Bronchial epithelial cell (primary cell): ENCODE measurements around the gene ZNF837. TPM values are rescaled to one million over a fixed set of nuclear protein-coding genes. Genes with fewer than 3 reads are reported as not detected.

Source experiments
- DNase-seq: peaks from one replicate; pipeline ENCODE4 v3.0.0-alpha.2; 2010; ENCODE audit warnings: low read depth
- FAIRE-seq: peaks from 2 replicates; lab custom pipeline; 2011; peaks lifted over from hg19 to GRCh38; lab: Jason Lieb, UNC
- H3K27me3 ChIP-seq: 2 replicates; pipeline ENCODE4 v1.5.1; 2011; ENCODE audit warnings: low read length; ENCODE audit not compliant: control insufficient read depth, insufficient read depth
- H3K36me3 ChIP-seq: 2 replicates; pipeline ENCODE4 v1.5.1; 2011; ENCODE audit warnings: low read length; ENCODE audit not compliant: control insufficient read depth, insufficient read depth
- H3K4me3 ChIP-seq: 2 replicates; pipeline ENCODE4 v1.5.1; 2011; ENCODE audit warnings: mild to moderate bottlenecking, low read depth, low read length, control low read depth
- CTCF ChIP-seq: IDR thresholded peaks from 2 replicates; pipeline ENCODE4 v1.5.1; 2011; ENCODE audit warnings: mild to moderate bottlenecking, moderate library complexity, low read length, control low read depth, inconsistent platforms; ENCODE audit not compliant: insufficient read depth, severe bottlenecking
- total RNA-seq: library from RNA; depleted of rRNA; stranded (reverse); fragments of >200 nt; gene quantifications from 2 replicates; pipeline ENCODE4 v1.2.1, GENCODE V29; 2014

Gene ZNF837
- total RNA-seq, 1 donor from 2014 or later: 2.4 TPM

GRCh38 chr19:58386576-58387337, 5.9 kb upstream of the ZNF837 start, which contains the start of gene RPS5:
RPS5 (plus strand) TSS chr19:58387269; CDS start chr19:58388138, 869 bp downstream.
- TF ChIP-seq CTCF: no peak
- Histone ChIP-seq H3K4me3 (peak within 1 kb of the TSS; percentile 59), H3K27me3 (no peaks in the 10 kb centered on the region), H3K36me3 (peaks cover 12% of the 10 kb centered on the region)
- peak; percentile 97 for DNase-seq
- peak; percentile 89 for FAIRE-seq

DNA sequence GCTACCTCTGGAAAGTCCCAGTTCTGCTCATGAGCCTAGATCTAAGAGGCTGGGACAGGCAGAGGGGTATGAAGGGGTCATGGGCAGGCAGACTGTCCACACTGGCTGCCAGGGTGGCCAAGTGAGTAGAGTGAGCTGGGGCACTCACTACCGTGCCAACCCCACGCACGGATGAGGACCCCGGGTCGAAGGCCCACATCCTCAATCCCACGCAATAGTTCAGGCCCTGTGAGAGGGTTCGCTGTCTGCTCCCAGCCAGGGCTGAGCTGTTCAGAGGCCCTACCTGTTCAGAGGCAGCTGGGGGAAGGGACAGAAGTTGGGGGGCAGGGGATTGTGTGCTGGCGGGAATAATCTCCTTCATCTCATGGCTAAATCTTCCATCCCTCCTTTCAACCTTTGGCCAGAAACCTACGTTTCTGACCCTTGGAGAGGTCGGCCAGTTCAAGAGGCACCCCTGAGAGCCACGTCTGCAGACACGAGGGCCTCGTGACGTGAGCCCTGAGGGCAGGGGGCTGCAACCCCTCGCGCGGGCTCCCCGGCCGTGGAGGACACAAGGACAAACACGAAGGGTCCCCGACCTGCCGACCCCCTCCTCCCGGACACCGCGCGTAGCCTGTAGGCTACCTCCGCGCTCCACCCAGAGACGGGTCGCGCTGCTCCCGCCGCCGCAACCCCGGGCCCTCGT, 5.2 kb upstream of the ZNF837 start:
- no peaks in the 10 kb centered on the region for H3K27me3 ChIP-seq
- peak overlapping the region; percentile 59 for H3K4me3 ChIP-seq
- TF ChIP-seq CTCF: no peak
- no peak for DNase-seq
- FAIRE-seq: no peak
- H3K36me3 ChIP-seq: peaks cover 10% of the 10 kb centered on the region

GRCh38 chr19:58385313-58385890, 4.6 kb upstream of the ZNF837 start:
- FAIRE-seq (no peak), DNase-seq (no peak)
- Histone ChIP-seq H3K4me3 (peak overlapping the region; percentile 59), H3K27me3 (no peaks in the 10 kb centered on the region), H3K36me3 (peaks cover 6% of the 10 kb centered on the region)
- TF ChIP-seq CTCF: no peak

DNA sequence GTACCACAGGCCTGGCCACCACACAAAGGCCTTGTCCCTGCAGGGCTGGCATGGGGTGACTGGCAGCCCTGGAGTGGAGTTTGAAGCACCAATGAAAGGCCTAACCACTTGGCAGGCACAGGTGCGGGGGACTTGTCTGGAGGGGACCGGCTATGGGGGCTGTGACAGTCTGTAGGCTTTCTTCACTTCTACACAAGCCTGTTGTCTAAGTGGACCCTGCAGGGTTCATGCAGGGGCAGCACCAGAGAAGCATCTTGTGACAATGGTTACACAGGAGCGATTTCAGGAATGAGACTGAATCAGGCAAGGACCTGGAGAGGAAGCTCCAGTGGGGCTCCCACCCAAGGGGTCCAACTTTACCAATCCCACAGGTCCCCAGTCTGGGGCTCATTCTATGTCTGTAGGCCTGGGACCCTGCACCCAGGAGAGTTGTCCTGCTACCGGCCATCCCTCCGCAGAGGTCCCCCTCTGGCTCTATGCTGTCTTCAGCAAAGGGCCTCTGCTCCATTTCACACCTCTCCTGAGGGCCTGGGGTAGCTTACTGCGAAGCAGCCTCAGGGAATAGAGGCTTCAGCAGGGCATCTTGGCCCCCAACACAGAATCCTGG, 2.3 kb upstream of the ZNF837 start:
- no peak for TF ChIP-seq CTCF

DNA sequence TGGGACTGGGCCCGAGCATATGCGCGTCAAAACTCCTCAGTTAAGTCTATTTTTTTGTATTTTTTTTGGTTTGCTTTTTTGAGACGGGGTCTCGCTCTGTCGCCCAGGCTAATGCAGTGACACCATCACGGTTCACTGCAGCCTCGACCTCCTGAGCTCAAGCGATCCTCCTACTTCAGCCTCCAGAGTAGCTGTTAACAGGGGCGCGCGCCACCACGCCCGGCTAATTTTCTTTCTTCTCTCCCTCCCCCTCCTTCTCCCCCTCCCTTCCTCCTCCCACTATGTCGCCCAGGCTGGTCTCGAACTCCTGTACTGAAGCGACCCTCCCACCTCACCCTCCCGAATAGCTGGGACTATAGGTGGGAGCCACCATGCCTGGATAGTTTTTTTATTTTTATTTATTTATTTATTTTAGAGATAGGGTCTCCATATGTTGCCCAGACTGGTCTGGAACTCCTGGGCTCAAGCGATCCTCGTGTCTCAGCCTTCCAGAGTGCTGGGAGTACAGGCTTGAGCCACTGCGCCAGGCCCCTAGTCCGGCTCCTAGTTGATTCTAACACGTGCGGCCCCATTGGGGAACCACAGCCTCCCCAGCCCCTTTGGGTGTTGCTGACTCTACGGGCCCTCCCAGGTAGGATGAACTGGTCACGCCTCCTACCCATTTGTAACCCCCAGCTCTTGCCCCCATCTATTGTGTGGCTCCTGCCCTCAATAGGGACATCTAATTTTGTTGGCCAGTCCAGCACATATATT, 806 bp upstream of the ZNF837 start:
- DNase-seq (no peak), FAIRE-seq (no peak)
- Histone ChIP-seq H3K4me3 (peak overlapping the region; percentile 51), H3K36me3 (no peaks in the 10 kb centered on the region), H3K27me3 (no peaks in the 10 kb centered on the region)
- TF ChIP-seq CTCF: no peak

More for the DNA sequence above, 2.3 kb upstream of the ZNF837 start:
- no peak for FAIRE-seq
- no peak for DNase-seq
- no peak overlapping the region for H3K4me3 ChIP-seq
- no peaks in the 10 kb centered on the region for H3K27me3 ChIP-seq
- peaks cover 3% of the 10 kb centered on the region for H3K36me3 ChIP-seq
